ENCODE results near the gene PARD3B. TPM values are rescaled to one million over a fixed set of nuclear protein-coding genes. Genes with fewer than 3 reads are reported as not detected.

PARD3B gene
- total and polyA plus RNA-seq, 2 donors (not counting 1 experiment from before 2014, with no cell fraction given), result 7.4 to 20.6 TPM

GRCh38 chr2:205589479-205589878 is 1044.2 kb downstream of the PARD3B start:
- no peak overlapping the region for H3K9ac ChIP-seq (ENCODE audit: insufficient read depth, low read length)
- no peaks in the 10 kb centered on the region for H3K27me3 ChIP-seq (ENCODE audit: control insufficient read depth, insufficient read depth, low read length)
- TF ChIP-seq CTCF (conservative IDR thresholded peaks at IDR 0.05 in 1 of 2, IDR thresholded peaks at IDR 0.05 in 1 of 2; ENCODE audit: low read depth in 1 of 2, low read length in 2 of 2), result no peak
- no peak for TF ChIP-seq EZH2 (IDR thresholded peaks at IDR 0.05; ENCODE audit: low read length, missing control alignments)
- no peaks in the 10 kb centered on the region for H3K79me2 ChIP-seq (ENCODE audit: control insufficient read depth, insufficient read depth, low read length)
- H4K20me1 ChIP-seq (ENCODE audit: control insufficient read depth, extremely low read depth, insufficient read depth, low read length), result no peaks in the 10 kb centered on the region
- no peak overlapping the region for H3K27ac ChIP-seq (ENCODE audit: insufficient read depth, low read length)
- H3K36me3 ChIP-seq (ENCODE audit: control insufficient read depth, insufficient read depth, low read length), result no peaks in the 10 kb centered on the region
- no peaks in the 10 kb centered on the region for H3K9me3 ChIP-seq (ENCODE audit: control insufficient read depth, insufficient read depth, low read depth, low read length)
- no peak overlapping the region for H3K4me2 ChIP-seq (ENCODE audit: extremely low read depth, insufficient read depth, low read length)
- H2AFZ ChIP-seq (ENCODE audit: low read length), result no peak overlapping the region
- H3K4me1 ChIP-seq (ENCODE audit: control insufficient read depth, extremely low read depth, insufficient read depth, low read length), result no peaks in the 10 kb centered on the region
- DNase-seq (ENCODE audit: low read depth in 2 of 2), result no peak
- H3K4me3 ChIP-seq (replicated peaks in 1 of 4; ENCODE audit: control extremely low read depth in 1 of 4, insufficient read depth in 1 of 4, low read depth in 3 of 4, low read length in 4 of 4), result no peak overlapping the region

- Histone ChIP-seq H3K36me3 (ENCODE audit: control insufficient read depth, insufficient read depth, low read length) (no peaks in the 10 kb centered on the region), H3K27me3 (ENCODE audit: control insufficient read depth, insufficient read depth, low read length) (no peaks in the 10 kb centered on the region), H3K9me3 (ENCODE audit: control insufficient read depth, insufficient read depth, low read depth, low read length) (no peaks in the 10 kb centered on the region), H3K4me1 (ENCODE audit: control insufficient read depth, extremely low read depth, insufficient read depth, low read length) (no peaks in the 10 kb centered on the region), H4K20me1 (ENCODE audit: control insufficient read depth, extremely low read depth, insufficient read depth, low read length) (no peaks in the 10 kb centered on the region), H3K27ac (ENCODE audit: insufficient read depth, low read length) (no peak overlapping the region), H2AFZ (ENCODE audit: low read length) (no peak overlapping the region), H3K4me3 (replicated peaks in 1 of 4; ENCODE audit: control extremely low read depth in 1 of 4, insufficient read depth in 1 of 4, low read depth in 3 of 4, low read length in 4 of 4) (no peak overlapping the region), H3K9ac (ENCODE audit: insufficient read depth, low read length) (no peak overlapping the region), H3K4me2 (ENCODE audit: extremely low read depth, insufficient read depth, low read length) (no peak overlapping the region), H3K79me2 (ENCODE audit: control insufficient read depth, insufficient read depth, low read length) (no peaks in the 10 kb centered on the region)
- TF ChIP-seq EZH2 (IDR thresholded peaks at IDR 0.05; ENCODE audit: low read length, missing control alignments), result no peak
- TF ChIP-seq CTCF (conservative IDR thresholded peaks at IDR 0.05 in 1 of 2, IDR thresholded peaks at IDR 0.05 in 1 of 2; ENCODE audit: low read depth in 1 of 2, low read length in 2 of 2), result no peak
- peak; percentile 28 to 32 for DNase-seq (ENCODE audit: low read depth in 2 of 2)
Measured at GRCh38 chr2:205590759-205591158, 1045.5 kb downstream of the PARD3B start.

- no peak overlapping the region for H3K4me2 ChIP-seq (ENCODE audit: extremely low read depth, insufficient read depth, low read length)
- no peak overlapping the region for H3K9ac ChIP-seq (ENCODE audit: insufficient read depth, low read length)
- no peak for TF ChIP-seq EZH2 (IDR thresholded peaks at IDR 0.05; ENCODE audit: low read length, missing control alignments)
- TF ChIP-seq CTCF (conservative IDR thresholded peaks at IDR 0.05 in 1 of 2, IDR thresholded peaks at IDR 0.05 in 1 of 2; ENCODE audit: low read depth in 1 of 2, low read length in 2 of 2), result no peak
- no peaks in the 10 kb centered on the region for H3K9me3 ChIP-seq (ENCODE audit: control insufficient read depth, insufficient read depth, low read depth, low read length)
- no peaks in the 10 kb centered on the region for H3K36me3 ChIP-seq (ENCODE audit: control insufficient read depth, insufficient read depth, low read length)
- no peak overlapping the region for H2AFZ ChIP-seq (ENCODE audit: low read length)
- no peaks in the 10 kb centered on the region for H3K4me1 ChIP-seq (ENCODE audit: control insufficient read depth, extremely low read depth, insufficient read depth, low read length)
- no peak overlapping the region for H3K27ac ChIP-seq (ENCODE audit: insufficient read depth, low read length)
- H3K4me3 ChIP-seq (replicated peaks in 1 of 4; ENCODE audit: control extremely low read depth in 1 of 4, insufficient read depth in 1 of 4, low read depth in 3 of 4, low read length in 4 of 4), result no peak overlapping the region
- H4K20me1 ChIP-seq (ENCODE audit: control insufficient read depth, extremely low read depth, insufficient read depth, low read length), result no peaks in the 10 kb centered on the region
- H3K27me3 ChIP-seq (ENCODE audit: control insufficient read depth, insufficient read depth, low read length), result no peaks in the 10 kb centered on the region
- H3K79me2 ChIP-seq (ENCODE audit: control insufficient read depth, insufficient read depth, low read length), result no peaks in the 10 kb centered on the region
- DNase-seq (ENCODE audit: low read depth in 2 of 2), result peak in 1 of 2 donors; percentile 12
Measured at GRCh38 chr2:205593891-205594290, 1048.6 kb downstream of the PARD3B start.

All from fibroblast of lung (primary cell).